Epithelial cell of proximal tubule (primary cell): ENCODE data around the gene RPL36. TPM values are rescaled to one million over a fixed set of nuclear protein-coding genes. Genes with fewer than 3 reads are reported as not detected.

Experiments used
- DNase-seq: peaks from one replicate; pipeline ENCODE4 v3.0.0-alpha.2; 2011; ENCODE audit warnings: low read depth
- H3K4me3 ChIP-seq: 2 replicates; pipeline ENCODE4 v1.5.1; 2011; ENCODE audit warnings: low read depth, mild to moderate bottlenecking, low read length
- CTCF ChIP-seq: conservative IDR thresholded peaks from 2 replicates; pipeline ENCODE4 v1.5.1; 2012; ENCODE audit warnings: low read depth, mild to moderate bottlenecking, low read length
- total RNA-seq: library from RNA; depleted of rRNA; stranded (reverse); fragments of >200 nt; gene quantifications from 2 replicates; pipeline ENCODE4 v1.2.3, GENCODE V29; 2015

The RPL36 gene
- total RNA-seq, 1 donor from 2014 or later = 808 TPM

DNA sequence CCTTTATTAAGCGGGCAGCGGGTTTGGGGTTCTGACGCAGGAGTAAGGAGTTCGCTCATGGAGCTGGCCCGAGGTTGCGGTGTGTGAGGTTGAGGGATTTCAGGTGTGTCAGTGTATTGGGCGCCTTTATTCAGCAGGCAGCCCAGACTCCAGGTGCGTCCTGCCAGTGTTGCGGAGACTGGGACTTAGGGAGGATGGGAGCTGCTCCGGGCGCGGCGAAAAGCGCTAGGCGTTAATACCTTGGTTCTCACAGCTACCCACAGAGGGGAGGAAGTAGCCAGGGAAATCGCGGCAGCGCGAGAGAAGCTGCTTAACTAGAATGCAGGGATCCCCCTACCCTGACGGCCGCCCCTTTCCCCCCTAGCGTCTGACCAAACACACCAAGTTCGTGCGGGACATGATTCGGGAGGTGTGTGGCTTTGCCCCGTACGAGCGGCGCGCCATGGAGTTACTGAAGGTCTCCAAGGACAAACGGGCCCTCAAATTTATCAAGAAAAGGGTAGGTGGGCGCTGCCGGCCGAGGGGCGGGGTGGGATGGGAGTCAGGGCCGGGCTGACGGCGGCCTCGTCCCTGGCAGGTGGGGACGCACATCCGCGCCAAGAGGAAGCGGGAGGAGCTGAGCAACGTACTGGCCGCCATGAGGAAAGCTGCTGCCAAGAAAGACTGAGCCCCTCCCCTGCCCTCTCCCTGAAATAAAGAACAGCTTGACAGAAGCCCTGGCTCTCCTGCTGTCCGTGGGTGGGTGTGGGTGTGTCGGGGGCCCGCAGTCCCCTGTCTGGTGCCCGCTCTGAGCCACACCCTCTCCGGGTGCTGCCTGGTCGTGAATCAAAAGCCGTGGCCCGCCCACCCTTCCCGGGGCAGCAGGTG, 1.1 kb downstream of the RPL36 start:
- H3K4me3 ChIP-seq = peak overlapping the region; percentile 99
- DNase-seq = no peak
- no peak for TF ChIP-seq CTCF

GRCh38 chr19:5691822-5692722, 2.0 kb downstream of the RPL36 start:
- H3K4me3 ChIP-seq = peak overlapping the region; percentile 99
- no peak for TF ChIP-seq CTCF
- DNase-seq = no peak

GRCh38 chr19:5692723-5693194, 2.7 kb downstream of the RPL36 start:
- DNase-seq = no peak
- H3K4me3 ChIP-seq = no peak overlapping the region
- TF ChIP-seq CTCF = no peak

DNA sequence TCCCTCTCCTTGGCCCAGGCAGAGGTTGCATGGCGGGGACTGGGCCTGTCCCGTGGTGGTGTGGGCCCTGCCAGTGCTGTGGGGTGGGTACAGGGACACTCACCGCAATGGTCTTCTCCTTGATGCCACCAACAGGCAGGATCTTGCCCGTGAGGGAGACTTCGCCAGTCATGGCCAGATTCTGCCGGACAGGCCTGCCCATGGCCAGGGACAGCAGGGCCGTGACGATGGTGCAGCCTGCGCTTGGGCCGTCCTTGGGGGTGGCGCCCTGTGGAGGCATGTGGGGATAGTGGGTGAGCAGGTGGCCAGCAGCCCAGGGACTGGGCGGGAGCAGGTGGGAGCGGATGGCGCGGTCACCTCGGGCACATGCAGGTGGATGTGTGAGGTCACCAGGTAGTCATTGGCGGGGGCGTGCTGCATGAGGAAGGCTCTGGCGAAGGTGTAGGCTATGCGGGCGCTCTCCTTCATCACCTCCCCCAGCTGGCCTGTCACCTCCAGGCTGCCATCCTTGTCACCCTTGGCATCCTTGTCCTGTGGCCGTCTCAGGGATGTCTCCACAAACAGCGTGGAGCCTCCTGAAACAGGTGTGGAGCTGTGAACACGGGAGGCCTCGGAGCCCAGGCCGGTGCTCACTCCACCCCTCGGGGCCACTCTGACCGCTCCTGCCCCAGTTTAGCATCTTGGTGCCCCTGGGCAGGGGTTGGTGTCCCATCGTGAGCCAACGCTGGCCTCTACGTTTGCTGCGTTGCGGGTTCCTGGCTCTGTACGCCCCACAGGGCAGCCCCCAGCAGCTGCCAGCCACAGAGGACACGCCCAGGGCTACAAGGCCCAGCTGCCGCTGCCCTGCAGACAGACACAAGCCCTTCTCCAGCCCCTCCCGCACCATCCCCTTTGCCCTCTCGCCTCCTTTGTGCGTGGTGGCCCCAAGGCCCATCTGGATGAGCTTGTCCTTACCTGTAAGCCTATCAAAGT, 3.4 kb downstream of the RPL36 start:
- TF ChIP-seq CTCF = no peak
- DNase-seq = no peak

GRCh38 chr19:5694167-5694955, 4.3 kb downstream of the RPL36 start:
- no peak for DNase-seq
- H3K4me3 ChIP-seq = no peak overlapping the region
- no peak for TF ChIP-seq CTCF

More for the DNA sequence above, 3.4 kb downstream of the RPL36 start:
- H3K4me3 ChIP-seq = no peak overlapping the region
